ENCODE results near the gene SYNRG.
"Not testable (repeated sequence)": the region's sequence is repeated elsewhere in the genome, so short reads cannot be mapped to it uniquely, and the experiment has no call there.

- TF ChIP-seq POU2F2 (IDR thresholded peaks at IDR 0.05; ENCODE audit: low read depth, low read length); POLR2AphosphoS5 (IDR thresholded peaks at IDR 0.05; ENCODE audit: low read depth, low read length); TAF1 (IDR thresholded peaks at IDR 0.05; ENCODE audit: low read depth, low read length); POLR2A (IDR thresholded peaks at IDR 0.05; ENCODE audit: low read depth, low read length); PAX5 (IDR thresholded peaks at IDR 0.05; ENCODE audit: insufficient read depth, low read length, severe bottlenecking); SPI1 (IDR thresholded peaks at IDR 0.05; ENCODE audit: low read depth, low read length): not testable (repeated sequence)
These were observed 813 bp upstream of the SYNRG start for GRCh38 chr17:37610041-37610420.

Measured in GM12891 (cell line).